Thyroid gland (tissue), 4 donors: ENCODE measurements around the gene WBP11. TPM values are rescaled to one million over a fixed set of nuclear protein-coding genes. Genes with fewer than 3 reads are reported as not detected.
A peak's percentile ranks its signal among the peaks of the same experiment; 100 is the strongest.

Experiments
- DNase-seq, 2 donors: peaks; one replicate each; pipeline ENCODE4 v3.0.0-alpha.2; 2019
- H3K27ac ChIP-seq, 3 donors: fragments of 200-600 bp; sonication (generic); 1 replicate in 2 of 3; 2 replicates in 1 of 3; pipeline ENCODE4 v1.5.1; 2016 to 2019; ENCODE audit warnings: mild to moderate bottlenecking in 1 of 3, moderate library complexity in 1 of 3
- H3K27me3 ChIP-seq: fragments of 200-600 bp; sonication (generic); one replicate; pipeline ENCODE4 v1.5.1; 2019
- H3K36me3 ChIP-seq, 2 donors: fragments of 200-600 bp; sonication (generic); one replicate each; pipeline ENCODE4 v1.5.1; 2016 to 2019
- H3K4me1 ChIP-seq, 2 donors: fragments of 200-600 bp; sonication (generic); one replicate each; pipeline ENCODE4 v1.5.1; 2017 to 2019
- H3K4me3 ChIP-seq, 3 donors: fragments of 200-600 bp; sonication (generic); replicated peaks in 1 of 3; 1 replicate in 2 of 3; 2 replicates in 1 of 3; pipeline ENCODE4 v1.5.1; 2016; ENCODE audit warnings: mild to moderate bottlenecking in 1 of 3
- H3K9me3 ChIP-seq: fragments of 200-600 bp; sonication (generic); one replicate; pipeline ENCODE4 v1.5.1; 2017
- POLR2A ChIP-seq, 2 donors: fragments of 450-650 bp; IDR thresholded peaks; one replicate each; pipeline ENCODE4 v1.6.1; 2017; ENCODE audit warnings: antibody characterized with exemption in 2 of 2, mild to moderate bottlenecking in 2 of 2, moderate library complexity in 1 of 2
- WGBS, 2 donors: methylation state at CpG; one replicate each; pipeline ENCODE4 v1.1.5; 2017; 5-methylcytosine and 5-hydroxymethylcytosine counted together
- intact Hi-C: fragments of 100-400 bp; cut with DNase I; formaldehyde crosslinking; loops from one replicate; pipeline ENCODE4 v1.15.1; 2023
- total RNA-seq, 4 donors: library from RNA; depleted of rRNA; stranded (reverse); fragments of >200 nt; gene quantifications; one replicate each; pipeline ENCODE4 v1.2.3, GENCODE V29; 2016
- TF ChIP-seq, protein P1 (sequence below), 6 experiments: fragments of 200-600 bp in 3 of 6; fragments of 450-650 bp in 3 of 6; sonication (generic) in 3 of 6; IDR thresholded peaks; one replicate each; pipeline ENCODE4 v1.5.1; 2016 to 2019; ENCODE audit warnings: antibody characterized with exemption in 6 of 6, mild to moderate bottlenecking in 2 of 6, inconsistent platforms in 1 of 6, moderate library complexity in 1 of 6

WBP11 gene
- total RNA-seq, 4 donors from 2014 or later: 23.3 to 34.7 (median 29.6) TPM

DNA sequence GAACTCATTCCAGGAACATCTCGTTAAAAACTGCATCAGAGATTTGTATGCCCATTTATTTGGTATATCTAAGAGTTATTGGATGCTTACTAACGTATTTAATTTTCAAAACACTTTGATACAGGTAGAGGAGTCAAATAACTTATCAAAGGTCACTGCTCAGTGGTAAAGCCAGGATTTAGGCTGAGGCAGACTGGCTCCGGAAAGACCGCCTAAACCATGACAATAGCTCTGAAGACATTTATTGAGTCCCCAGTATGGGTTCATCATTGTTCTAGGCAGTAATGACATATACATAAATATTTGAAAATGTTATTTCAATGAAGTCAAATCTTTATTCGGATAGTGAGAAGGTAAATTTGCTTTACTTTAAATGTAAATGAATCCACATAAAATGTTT lies 30.3 kb downstream of the WBP11 start:
- TF ChIP-seq, protein P1, sequence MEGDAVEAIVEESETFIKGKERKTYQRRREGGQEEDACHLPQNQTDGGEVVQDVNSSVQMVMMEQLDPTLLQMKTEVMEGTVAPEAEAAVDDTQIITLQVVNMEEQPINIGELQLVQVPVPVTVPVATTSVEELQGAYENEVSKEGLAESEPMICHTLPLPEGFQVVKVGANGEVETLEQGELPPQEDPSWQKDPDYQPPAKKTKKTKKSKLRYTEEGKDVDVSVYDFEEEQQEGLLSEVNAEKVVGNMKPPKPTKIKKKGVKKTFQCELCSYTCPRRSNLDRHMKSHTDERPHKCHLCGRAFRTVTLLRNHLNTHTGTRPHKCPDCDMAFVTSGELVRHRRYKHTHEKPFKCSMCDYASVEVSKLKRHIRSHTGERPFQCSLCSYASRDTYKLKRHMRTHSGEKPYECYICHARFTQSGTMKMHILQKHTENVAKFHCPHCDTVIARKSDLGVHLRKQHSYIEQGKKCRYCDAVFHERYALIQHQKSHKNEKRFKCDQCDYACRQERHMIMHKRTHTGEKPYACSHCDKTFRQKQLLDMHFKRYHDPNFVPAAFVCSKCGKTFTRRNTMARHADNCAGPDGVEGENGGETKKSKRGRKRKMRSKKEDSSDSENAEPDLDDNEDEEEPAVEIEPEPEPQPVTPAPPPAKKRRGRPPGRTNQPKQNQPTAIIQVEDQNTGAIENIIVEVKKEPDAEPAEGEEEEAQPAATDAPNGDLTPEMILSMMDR (IDR thresholded peaks at IDR 0.05): no peak
- TF ChIP-seq POLR2A (IDR thresholded peaks at IDR 0.05): no peak
- Histone ChIP-seq H3K36me3 (no peaks in the 10 kb centered on the region), H3K4me1 (peaks cover 4 to 18% of the 10 kb centered on the region in 2 donors), H3K27me3 (no peaks in the 10 kb centered on the region), H3K4me3 (no peak overlapping the region), H3K9me3 (no peaks in the 10 kb centered on the region), H3K27ac (no peak overlapping the region)
- intact Hi-C loops: no loop called here
- DNase-seq: no peak
- WGBS, 2 donors: 94 to 95% methylated on average over 5 of the region's 5 CpGs

- no peaks in the 10 kb centered on the region for H3K9me3 ChIP-seq
- intact Hi-C loops: no loop called here
- H3K4me1 ChIP-seq: peaks cover 7 to 22% of the 10 kb centered on the region in 2 donors
- H3K36me3 ChIP-seq: no peaks in the 10 kb centered on the region
- peak overlapping the region in 1 of 3 donors; percentile 75 for H3K4me3 ChIP-seq
- WGBS, 2 donors: 24 to 26% methylated on average over 6 of the region's 6 CpGs
- no peak for TF ChIP-seq POLR2A (IDR thresholded peaks at IDR 0.05)
- TF ChIP-seq, protein P1 (IDR thresholded peaks at IDR 0.05): no peak
- peak overlapping the region; percentile 86 to 96 (median 94) for H3K27ac ChIP-seq
- no peaks in the 10 kb centered on the region for H3K27me3 ChIP-seq
- peak in 1 of 2 donors; percentile 4 for DNase-seq
Observed at GRCh38 chr12:14771651-14772137, 31.6 kb downstream of the WBP11 start.

DNA sequence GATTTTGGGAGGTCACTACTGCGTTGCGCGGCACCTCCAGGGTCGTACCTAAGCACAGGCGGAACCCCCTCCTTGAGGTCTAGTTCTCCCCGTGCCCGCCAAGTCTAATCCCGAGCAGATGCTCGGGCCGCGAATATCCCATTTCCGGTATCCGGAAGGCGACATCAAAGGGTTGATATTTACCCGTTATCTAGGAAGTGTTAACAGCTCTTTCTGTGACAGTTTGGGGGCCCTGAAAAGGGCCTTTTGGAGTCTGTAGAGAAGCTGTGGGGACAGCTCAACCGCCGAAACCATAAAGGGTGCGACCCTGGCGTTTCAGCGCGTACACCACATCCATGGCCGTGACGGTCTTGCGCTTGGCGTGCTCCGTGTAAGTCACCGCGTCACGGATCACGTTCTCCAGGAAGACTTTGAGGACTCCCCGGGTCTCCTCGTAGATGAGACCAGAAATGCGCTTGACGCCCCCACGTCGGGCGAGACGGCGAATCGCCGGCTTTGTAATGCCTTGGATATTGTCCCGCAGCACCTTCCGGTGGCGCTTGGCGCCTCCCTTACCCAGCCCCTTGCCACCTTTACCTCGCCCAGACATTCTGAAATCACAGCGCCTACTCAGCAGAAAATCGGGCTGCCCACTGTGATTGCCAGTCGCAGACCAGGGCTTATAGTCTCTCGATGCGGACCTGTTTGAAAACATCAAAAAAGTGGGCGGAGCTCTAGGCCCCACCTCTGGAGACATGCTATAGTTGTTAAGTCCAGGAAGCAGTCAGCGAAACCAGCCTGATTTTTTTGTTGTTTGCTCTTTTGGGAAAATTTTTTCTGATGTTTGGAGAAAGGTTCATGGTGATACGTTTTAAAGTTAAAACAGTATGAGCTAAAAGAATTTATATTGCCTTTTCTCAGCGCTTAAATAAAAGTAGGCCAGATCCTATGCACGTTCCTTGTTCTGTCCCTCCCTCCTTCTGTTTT lies 32.5 kb downstream of the WBP11 start:
- H3K4me3 ChIP-seq: peak overlapping the region; percentile 75 to 93 (median 90)
- peaks cover 7 to 16% of the 10 kb centered on the region in 2 donors for H3K4me1 ChIP-seq
- 0% methylated on average over 46 to 56 of the region's 56 CpGs for WGBS, 2 donors
- H3K9me3 ChIP-seq: no peaks in the 10 kb centered on the region
- H3K27ac ChIP-seq: peak overlapping the region; percentile 86 to 96 (median 94)
- TF ChIP-seq POLR2A (IDR thresholded peaks at IDR 0.05): peak; percentile 86 to 93
- TF ChIP-seq, protein P1 (IDR thresholded peaks at IDR 0.05): peak in 1 of 6 experiments; percentile 11
- no peaks in the 10 kb centered on the region for H3K27me3 ChIP-seq
- DNase-seq: peak; percentile 96 to 97
- intact Hi-C loops: no loop called here
- no peaks in the 10 kb centered on the region for H3K36me3 ChIP-seq

DNA sequence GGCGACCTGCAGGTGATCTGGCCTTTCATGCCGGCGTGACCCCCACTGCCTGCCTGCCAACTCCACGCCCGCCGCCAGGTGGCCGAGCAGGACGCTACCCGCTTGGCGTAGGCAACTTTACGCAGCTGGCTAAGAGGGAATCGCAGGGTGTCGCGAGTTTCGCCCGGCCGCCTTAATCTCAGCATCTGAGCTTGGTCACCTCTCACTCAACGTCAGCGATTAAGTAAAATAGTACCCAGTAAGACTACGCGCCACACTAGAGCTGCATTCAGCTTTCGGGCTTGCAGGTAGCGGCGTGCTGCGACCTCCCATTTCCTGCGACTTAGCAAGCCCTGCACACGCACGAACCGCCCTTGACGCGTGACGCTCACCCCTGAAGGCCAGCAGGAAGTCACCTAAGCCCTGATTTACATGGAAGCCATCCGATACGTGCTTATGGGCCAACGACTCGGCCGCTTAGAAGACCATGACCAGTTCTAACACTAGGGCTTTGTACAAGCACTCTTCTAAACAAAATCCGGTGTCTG lies 33.2 kb downstream of the WBP11 start:
- no peaks in the 10 kb centered on the region for H3K36me3 ChIP-seq
- DNase-seq: peak; percentile 88 to 90
- 0 to 1% methylated on average over 15 to 24 of the region's 38 CpGs for WGBS, 2 donors

More for the DNA sequence above, 33.2 kb downstream of the WBP11 start:
- intact Hi-C loops: no loop called here
- no peaks in the 10 kb centered on the region for H3K27me3 ChIP-seq
- no peaks in the 10 kb centered on the region for H3K9me3 ChIP-seq
- TF ChIP-seq, protein P1 (IDR thresholded peaks at IDR 0.05): peak; percentile 53 to 92 (median 88)
- TF ChIP-seq POLR2A (IDR thresholded peaks at IDR 0.05): peak in 1 of 2 donors; percentile 72
- peak overlapping the region; percentile 75 to 93 (median 90) for H3K4me3 ChIP-seq
- H3K27ac ChIP-seq: peak overlapping the region; percentile 86 to 96 (median 94)
- peaks cover 7 to 14% of the 10 kb centered on the region in 2 donors for H3K4me1 ChIP-seq
